K562 (cell line): Measurements from ENCODE around the gene ITPR2. TPM values are rescaled to one million over a fixed set of nuclear protein-coding genes. Genes with fewer than 3 reads are reported as not detected.
A peak's percentile ranks its signal among the peaks of the same experiment; 100 is the strongest.

Experiments
- ATAC-seq: fragments of 200-7000 bp; cut with Tn5 transposase; 3 replicates; pipeline ENCODE4 v1.9.1; 2020; ENCODE audit warnings: moderate library complexity
- BruUV-seq: library from RNA; stranded (reverse); fragments of 400-500 nt; replicated peaks from 2 replicates; lab custom pipeline; 2021; lab: Mats Ljungman, UMichigan
- CTCF ChIA-PET: fragments of 300-600 bp; formaldehyde crosslinking; extraction: SDS; loops from one replicate; lab custom pipeline; 2021; ENCODE audit warnings: low intra/inter-chr PET ratio; lab: Yijun Ruan, JAX
- POLR2A ChIA-PET: fragments of 300-600, 350-650 bp; sonication (Branson Sonifier 250); formaldehyde crosslinking; extraction: SDS; loops from one replicate; lab custom pipeline; 2021; ENCODE audit warnings: antibody characterized with exemption, inconsistent platforms; lab: Yijun Ruan, JAX
- DNase-seq, 4 experiments: peaks; one replicate each; pipeline versions ENCODE4 v3.0.0 to v3.0.0-alpha.2; 2011 to 2018; ENCODE audit warnings: low spot score in 3 of 4, mixed read lengths in 3 of 4; ENCODE audit errors: extremely low read depth in 1 of 4
- FAIRE-seq: peaks from 2 replicates; lab custom pipeline; 2011; peaks lifted over from hg19 to GRCh38; lab: Jason Lieb, UNC
- H2AFZ ChIP-seq: 2 replicates; pipeline ENCODE4 v1.6.0; 2011; ENCODE audit warnings: low read depth, low read length, control low read depth, inconsistent platforms
- H3K27ac ChIP-seq: fragments of 200-600 bp; 3 replicates; pipeline ENCODE4 v1.8.0; 2011; ENCODE audit warnings: low read depth, mild to moderate bottlenecking, control low read depth, inconsistent platforms, low read length, moderate library complexity, mixed read lengths; ENCODE audit errors: extremely low read depth
- H3K27me3 ChIP-seq, 2 experiments: fragments of 300-600 bp in 1 of 2; 2 replicates in 1 of 2; 3 replicates in 1 of 2; pipeline versions ENCODE4 v1.6.0 to v1.8.0; 2011; ENCODE audit warnings: inconsistent platforms in 2 of 2, low read length in 2 of 2, mild to moderate bottlenecking in 1 of 2, mixed read lengths in 1 of 2, moderate library complexity in 1 of 2; ENCODE audit not compliant: control insufficient read depth in 2 of 2, insufficient read depth in 2 of 2
- H3K36me3 ChIP-seq: fragments of 300-600 bp; 3 replicates; pipeline ENCODE4 v1.8.0; 2011; ENCODE audit warnings: mild to moderate bottlenecking, low read length, inconsistent platforms; ENCODE audit not compliant: control insufficient read depth, insufficient read depth
- H3K4me1 ChIP-seq, 2 experiments: fragments of 200-600 bp in 1 of 2; replicated peaks in 1 of 2; 2 replicates in 1 of 2; 3 replicates in 1 of 2; pipeline versions ENCODE4 v1.5.1 to v1.8.0; 2011; ENCODE audit warnings: inconsistent platforms in 2 of 2, low read length in 2 of 2, mild to moderate bottlenecking in 1 of 2, mixed read lengths in 1 of 2, moderate library complexity in 1 of 2; ENCODE audit not compliant: control insufficient read depth in 2 of 2, insufficient read depth in 2 of 2
- H3K4me2 ChIP-seq: 2 replicates; pipeline ENCODE4 v1.6.1; 2011; ENCODE audit warnings: low read length, control low read depth, inconsistent platforms, mixed read lengths; ENCODE audit not compliant: insufficient read depth
- H3K4me3 ChIP-seq: fragments of 200-600 bp; sonication (generic), shearing (Covaris generic); 2 replicates; pipeline ENCODE4 v1.5.1; 2016; ENCODE audit warnings: control low read depth, inconsistent platforms
- H3K79me2 ChIP-seq: fragments of 200-600 bp; 3 replicates; pipeline ENCODE4 v1.8.0; 2011; ENCODE audit warnings: low read length, inconsistent platforms; ENCODE audit not compliant: control insufficient read depth, insufficient read depth
- H3K9ac ChIP-seq, 2 experiments: 2 replicates each; pipeline versions ENCODE4 v1.6.0 to v1.6.1; 2011; ENCODE audit warnings: low read depth in 2 of 2, low read length in 2 of 2, control low read depth in 1 of 2, inconsistent platforms in 1 of 2, mild to moderate bottlenecking in 1 of 2, mixed read lengths in 1 of 2; ENCODE audit not compliant: insufficient read depth in 1 of 2
- H3K9me1 ChIP-seq: one replicate; pipeline ENCODE4 v1.6.0; 2011; ENCODE audit warnings: inconsistent platforms, mild to moderate bottlenecking, low read length, moderate library complexity; ENCODE audit not compliant: control insufficient read depth, insufficient read depth
- H3K9me3 ChIP-seq: replicated peaks from 2 replicates; pipeline ENCODE4 v1.5.1; 2011; ENCODE audit warnings: low read depth, low read length, inconsistent platforms; ENCODE audit not compliant: control insufficient read depth, insufficient read depth
- H4K20me1 ChIP-seq: replicated peaks from 2 replicates; pipeline ENCODE4 v1.6.1; 2011; ENCODE audit warnings: low read length, inconsistent platforms, mixed read lengths; ENCODE audit not compliant: control insufficient read depth, insufficient read depth
- BCOR ChIP-seq: fragments of 450-650 bp; IDR thresholded peaks from 2 replicates; pipeline ENCODE4 v1.6.1; 2016
- FOSL1 ChIP-seq: fragments of 200-800 bp; sonication (Bioruptor generic); conservative IDR thresholded peaks from 2 replicates; pipeline ENCODE4 v1.6.1; 2016; ENCODE audit warnings: missing genetic modification characterization, missing compliant biosample characterization
- WGBS: fragments of 100-300 bp; shearing (Covaris generic); methylation state at CpG from one replicate; pipeline ENCODE4 v1.1.6; 2016; ENCODE audit warnings: low coverage, mixed read lengths; ENCODE audit not compliant: insufficient coverage; ENCODE audit errors: missing lambda C conversion rate; 5-methylcytosine and 5-hydroxymethylcytosine counted together
- in situ Hi-C: fragments of 300-500 bp; cut with MboI; formaldehyde crosslinking; loops from 4 replicates; pipeline ENCODE4 v1.15.0; 2018; ENCODE audit warnings: inconsistent platforms, mixed read lengths
- intact Hi-C: fragments of 100-400 bp; cut with micrococcal nuclease; formaldehyde crosslinking; loops from 2 replicates; pipeline ENCODE4 v1.14.2; 2022
- polyA plus RNA-seq, 8 experiments: library from polyadenylated mRNA; depleted of rRNA in 4 of 8; stranded (reverse) in 5 of 8; unstranded in 3 of 8; fragments of >200 nt; fragmentation: Nextera tagmentation in 2 of 8; fragmentation: Illumina TruSeq in 1 of 8; extraction: Ambion mirVana in 2 of 8; extraction: Trizol in 1 of 8; gene quantifications; 2 replicates each; pipeline versions ENCODE4 v1.2.1 to v1.2.3, GENCODE V29; 2011 to 2014; ENCODE audit warnings: inconsistent platforms in 1 of 8, missing spikeins in 1 of 8
- total RNA-seq, 7 experiments: library from RNA; depleted of rRNA in 6 of 7; stranded (reverse); fragments of >200 nt in 6 of 7; fragmentation: Illumina TruSeq in 2 of 7; extraction: Trizol in 2 of 7; gene quantifications; 2 replicates each; pipeline versions ENCODE4 v1.2.1 to v1.2.3, GENCODE V29; 2011 to 2021; ENCODE audit warnings: low replicate concordance in 1 of 7
- TF ChIP-seq, protein P1 (sequence below), 2 experiments: fragments of 200-800 bp in 1 of 2; sonication (Bioruptor generic) in 1 of 2; sonication (generic) in 1 of 2; formaldehyde crosslinking in 1 of 2; IDR thresholded peaks in 1 of 2; conservative IDR thresholded peaks in 1 of 2; 2 replicates each; pipeline versions ENCODE4 v1.5.0 to v1.6.1; 2016 to 2020; ENCODE audit warnings: missing compliant biosample characterization in 1 of 2, missing genetic modification characterization in 1 of 2, missing genetic modification reagents in 1 of 2

Gene ITPR2
- total and polyA plus RNA-seq, 9 of the 15 experiments (the other 6 are each of a cell fraction or from before 2014, with no cell fraction given), result 0.21 to 3.3 (median 0.95) TPM

GRCh38 chr12:26338586-26339572 is 494.1 kb downstream of the ITPR2 start:
- Histone ChIP-seq H3K4me2 (no peak overlapping the region), H3K4me1 (no peaks in the 10 kb centered on the region; a peak in 1 of 5 replicates), H3K9me3 (no peaks in the 10 kb centered on the region), H3K9ac (no peak overlapping the region), H2AFZ (no peak overlapping the region), H3K9me1 (no peaks in the 10 kb centered on the region), H3K79me2 (no peaks in the 10 kb centered on the region), H4K20me1 (no peaks in the 10 kb centered on the region), H3K27me3 (peaks cover 5 to 16% of the 10 kb centered on the region in 2 experiments; a peak in 2 of 5 replicates), H3K36me3 (no peaks in the 10 kb centered on the region), H3K4me3 (no peak overlapping the region), H3K27ac (no peak overlapping the region)
- 6% methylated on average over 9 of the region's 11 CpGs for WGBS
- ChIA-PET POLR2A (interaction anchor here (0.6 to 0.9 kb wide), 2 partner anchors 14 to 19 kb away, joined by 3 read pairs; no protein-coding TSS in a partner anchor), CTCF (no interaction called here)
- in situ Hi-C loops (no loop called here), intact Hi-C loops (no loop called here)
- TF ChIP-seq BCOR (no peak), FOSL1 (tag) (peak; percentile 20; the same call in 1 of the 2 replicates)
- TF ChIP-seq, protein P1, sequence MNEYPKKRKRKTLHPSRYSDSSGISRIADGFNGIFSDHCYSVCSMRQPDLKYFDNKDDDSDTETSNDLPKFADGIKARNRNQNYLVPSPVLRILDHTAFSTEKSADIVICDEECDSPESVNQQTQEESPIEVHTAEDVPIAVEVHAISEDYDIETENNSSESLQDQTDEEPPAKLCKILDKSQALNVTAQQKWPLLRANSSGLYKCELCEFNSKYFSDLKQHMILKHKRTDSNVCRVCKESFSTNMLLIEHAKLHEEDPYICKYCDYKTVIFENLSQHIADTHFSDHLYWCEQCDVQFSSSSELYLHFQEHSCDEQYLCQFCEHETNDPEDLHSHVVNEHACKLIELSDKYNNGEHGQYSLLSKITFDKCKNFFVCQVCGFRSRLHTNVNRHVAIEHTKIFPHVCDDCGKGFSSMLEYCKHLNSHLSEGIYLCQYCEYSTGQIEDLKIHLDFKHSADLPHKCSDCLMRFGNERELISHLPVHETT (CRISPR knock-in tag; conservative IDR thresholded peaks at IDR 0.05 in 1 of 2, IDR thresholded peaks at IDR 0.05 in 1 of 2), result 0 out of 4 replicates have a peak, but pooled peaks of 1 of the 2 experiments have one; percentile 16
- BruUV-seq, result no TSS peak
- DNase-seq, result no peak
- ATAC-seq, result no peak
- FAIRE-seq, result no peak
